Dermis microvascular lymphatic vessel endothelial cell (primary cell): ENCODE results near the gene ADISSP. TPM values are rescaled to one million over a fixed set of nuclear protein-coding genes. Genes with fewer than 3 reads are reported as not detected.

Experiments used
- DNase-seq, 2 donors: peaks; one replicate each; pipeline versions ENCODE4 v3.0.0 to v3.0.0-alpha.2; 2010; ENCODE audit warnings: low read depth in 2 of 2
- total RNA-seq: library from RNA; depleted of rRNA; stranded (reverse); fragments of >200 nt; gene quantifications from 2 replicates; pipeline ENCODE4 v1.2.1, GENCODE V29; 2014

ADISSP gene
- total RNA-seq, 1 donor from 2014 or later = 24.0 TPM

DNA sequence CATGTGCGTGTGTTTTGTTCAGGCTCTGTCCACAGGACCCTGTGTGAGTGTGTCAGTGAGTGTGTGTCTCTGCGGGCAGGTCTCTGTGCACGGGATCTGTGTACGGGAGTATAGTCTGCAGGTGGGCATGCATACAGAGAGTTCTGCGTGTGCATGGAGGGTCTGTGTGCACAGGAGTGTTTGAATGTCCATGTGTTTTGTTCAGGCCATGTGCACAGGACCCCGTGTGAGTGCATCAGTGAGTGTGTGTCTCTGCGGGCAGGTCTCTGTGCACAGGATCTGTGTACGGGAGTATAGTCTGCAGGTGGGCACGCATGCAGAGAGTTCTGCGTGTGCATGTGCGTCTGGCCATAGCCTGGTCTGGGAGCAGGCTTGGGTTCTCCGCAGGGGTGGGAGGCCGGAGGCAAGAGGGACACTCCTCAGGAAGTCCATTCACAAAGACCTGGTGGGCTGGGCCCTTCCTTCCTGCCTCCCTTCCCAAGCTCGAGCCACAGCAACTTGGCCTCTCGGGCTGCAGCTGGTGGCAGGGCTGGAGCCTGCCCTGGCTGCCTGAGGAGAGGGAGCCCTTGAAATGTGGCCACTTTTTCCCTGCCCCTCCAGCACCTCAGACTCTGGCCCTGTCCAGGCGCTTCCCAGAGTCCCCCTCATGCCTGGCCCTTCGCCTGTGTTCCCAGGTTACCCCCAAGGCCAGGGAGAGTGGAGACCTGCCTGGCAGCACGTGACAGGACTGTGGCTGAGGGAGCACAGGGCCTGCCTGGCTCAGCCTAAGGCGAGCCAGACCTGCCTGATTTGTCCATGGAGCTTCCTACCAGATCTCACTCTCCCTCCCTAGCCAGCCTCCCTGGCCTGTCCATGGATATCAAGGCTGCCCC, 28.3 kb downstream of the ADISSP start:
- peak; percentile 33 to 68 for DNase-seq

- DNase-seq = no peak
These were observed 29.2 kb downstream of the ADISSP start for GRCh38 chr20:3738111-3739053.

GRCh38 chr20:3735768-3736167, 31.8 kb downstream of the ADISSP start:
- DNase-seq = no peak

- DNase-seq = peak in 1 of 2 donors; percentile 13
These were observed 33.3 kb downstream of the ADISSP start for GRCh38 chr20:3734111-3734843.

- DNase-seq = no peak
These were observed 34.2 kb downstream of the ADISSP start for GRCh38 chr20:3733119-3733995.

- DNase-seq = peak in 1 of 2 donors; percentile 29
These were observed 35.0 kb downstream of the ADISSP start, which contains the start of gene HSPA12B for GRCh38 chr20:3732327-3733118. Gene HSPA12B (plus strand): TSS chr20:3732685. CDS start chr20:3738675, 5,990 bp downstream.

DNA sequence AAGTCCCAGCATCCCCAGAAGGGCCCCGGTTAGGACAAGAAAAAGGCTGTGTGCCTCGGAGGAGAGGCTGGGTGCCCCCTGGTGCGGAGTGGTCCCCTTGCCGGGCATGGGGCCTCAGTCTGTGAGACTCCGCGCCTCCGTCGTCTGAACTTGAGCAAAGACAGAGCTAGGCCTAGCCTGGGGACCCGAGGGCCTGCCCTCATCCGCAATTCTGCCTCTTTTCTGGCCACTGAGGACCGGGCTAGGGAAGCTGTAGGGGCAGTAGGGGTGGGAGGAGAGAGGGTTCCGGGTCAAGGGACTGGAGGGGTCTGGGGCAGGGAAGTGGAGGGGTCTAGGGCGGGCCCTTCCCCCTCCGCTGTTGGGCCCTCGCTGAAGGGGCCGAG, 35.6 kb downstream of the ADISSP start:
- no peak for DNase-seq

DNA sequence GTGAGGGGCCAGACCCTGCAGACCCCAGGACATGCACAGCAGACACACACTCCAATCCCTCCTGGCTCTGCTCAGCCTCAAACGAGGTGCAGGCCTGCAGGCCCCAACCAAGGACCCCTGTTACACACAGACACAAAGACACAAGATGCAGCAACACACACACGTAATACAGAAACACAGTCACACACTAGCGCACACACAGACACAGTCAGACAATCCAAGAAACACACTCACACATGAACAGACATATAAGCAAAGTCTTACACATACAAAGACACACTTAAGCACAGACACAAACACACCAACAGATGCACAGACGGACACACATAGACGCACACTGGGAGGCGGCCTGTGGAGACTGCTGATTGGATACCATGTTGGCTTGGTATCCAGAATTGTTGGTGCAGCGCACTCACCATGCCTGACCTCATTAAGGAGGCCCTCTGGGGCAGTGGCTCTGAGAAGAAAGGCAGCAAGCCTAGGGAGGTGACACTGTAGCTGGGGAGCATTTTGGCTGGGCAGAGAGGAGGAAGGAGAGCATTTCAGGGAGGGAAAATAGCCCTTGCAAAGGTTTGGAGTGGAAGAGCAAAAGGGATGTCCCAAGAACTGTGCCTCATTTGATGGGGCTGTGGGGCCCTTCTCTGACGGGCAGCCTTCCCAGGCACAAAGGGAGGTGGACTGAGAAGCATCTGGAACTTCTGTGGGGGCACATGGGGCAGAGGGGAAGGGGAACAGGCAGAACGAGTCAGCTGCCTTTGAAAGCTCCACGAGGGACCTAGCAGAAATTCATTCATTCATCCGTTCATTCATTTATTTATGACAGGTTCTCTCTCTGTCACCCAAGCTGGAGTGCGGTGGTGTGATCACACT, 36.5 kb downstream of the ADISSP start:
- no peak for DNase-seq

DNA sequence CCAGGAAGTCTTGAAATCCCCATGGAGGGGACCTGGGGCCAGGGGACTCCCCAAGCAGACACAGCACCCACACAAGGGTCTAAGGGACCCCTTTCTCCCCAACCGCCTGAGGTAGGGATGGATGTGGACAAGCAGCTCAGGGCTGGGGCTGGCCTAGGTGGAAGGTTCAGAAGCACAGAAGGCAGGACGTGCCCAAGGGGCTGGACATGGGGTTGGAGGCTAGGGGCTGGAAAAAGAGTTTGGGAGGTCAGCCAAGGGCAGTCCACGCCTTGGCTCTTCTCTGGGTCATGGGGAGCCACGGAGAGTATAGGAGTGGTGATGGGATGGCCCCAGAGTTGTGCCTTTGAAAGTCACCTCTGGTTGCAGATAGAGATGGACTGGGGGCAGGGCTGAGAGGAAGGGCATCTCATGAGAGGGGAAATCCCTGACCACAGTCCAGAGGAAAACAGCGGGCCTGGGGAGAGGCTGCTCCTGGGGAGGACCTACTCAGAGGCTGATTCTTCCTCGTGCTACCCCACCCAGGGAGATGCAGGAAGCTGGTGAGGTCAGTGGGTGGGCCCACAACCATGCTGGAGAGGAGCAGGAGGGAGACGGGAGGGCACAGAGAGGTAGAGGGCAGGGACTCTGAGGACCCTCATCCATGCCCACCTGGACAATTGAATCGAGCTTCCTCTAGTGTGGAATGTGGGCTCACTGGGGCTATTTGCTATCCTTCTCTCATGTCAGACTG, 37.6 kb downstream of the ADISSP start:
- DNase-seq = no peak

DNA sequence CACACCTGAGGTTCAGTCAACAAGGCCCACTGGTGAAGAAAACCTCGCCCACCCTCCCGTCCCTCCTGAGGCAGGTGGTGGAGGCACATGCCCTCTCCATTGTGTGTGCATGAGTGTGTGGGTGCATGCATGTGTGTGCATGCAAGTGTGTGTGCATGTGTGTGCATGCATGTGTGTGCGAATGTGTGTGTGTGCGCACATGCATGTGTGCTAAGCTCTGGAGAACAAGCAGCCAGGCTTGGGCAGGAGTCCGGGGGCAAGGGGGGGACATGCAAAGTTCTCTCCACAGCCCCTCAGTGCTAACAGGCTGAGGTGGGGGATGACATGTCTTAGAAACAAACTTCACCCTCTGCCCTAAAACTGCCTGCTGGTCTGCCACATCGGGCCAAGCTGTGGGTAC, 38.2 kb downstream of the ADISSP start:
- DNase-seq = no peak

DNA sequence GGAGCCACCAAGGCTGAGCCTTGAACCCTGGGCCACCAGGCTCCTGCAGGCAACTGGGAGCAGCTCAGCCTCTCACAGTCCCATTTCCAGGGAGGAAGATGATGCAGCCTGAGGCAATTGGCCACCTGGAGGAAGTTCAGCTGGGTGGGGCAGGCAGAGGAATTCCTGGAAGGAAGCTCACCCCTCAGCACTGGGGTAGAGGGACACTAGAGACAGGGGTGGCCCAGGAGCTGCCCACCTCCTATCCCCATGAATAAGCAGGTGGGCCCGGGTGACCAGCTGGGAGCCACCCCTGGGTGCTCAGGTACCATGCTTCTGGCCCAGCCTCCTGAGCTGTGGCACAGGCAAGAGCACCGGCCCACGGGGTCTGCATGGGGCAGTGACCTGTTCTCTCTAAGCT, 38.7 kb downstream of the ADISSP start:
- no peak for DNase-seq

DNA sequence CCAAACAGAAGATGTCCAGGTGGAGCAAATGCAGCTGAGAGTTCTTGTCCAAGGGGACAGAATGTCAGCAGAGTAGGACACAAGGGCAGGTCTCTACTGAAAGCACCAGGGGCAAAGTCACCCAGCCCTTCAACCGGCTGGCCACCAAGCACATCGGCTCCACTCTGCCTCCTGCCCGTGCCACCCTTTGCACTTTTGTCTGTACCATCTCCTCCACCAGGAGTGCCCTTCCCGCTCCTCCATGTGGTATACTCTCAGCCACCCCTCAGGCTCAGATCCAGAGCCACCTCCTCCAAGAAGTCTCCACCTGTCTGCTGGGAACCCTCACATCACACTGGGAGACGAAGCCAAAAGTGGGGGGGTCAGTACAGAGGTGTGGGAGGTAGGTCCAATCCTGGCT, 39.2 kb downstream of the ADISSP start:
- DNase-seq = no peak

DNA sequence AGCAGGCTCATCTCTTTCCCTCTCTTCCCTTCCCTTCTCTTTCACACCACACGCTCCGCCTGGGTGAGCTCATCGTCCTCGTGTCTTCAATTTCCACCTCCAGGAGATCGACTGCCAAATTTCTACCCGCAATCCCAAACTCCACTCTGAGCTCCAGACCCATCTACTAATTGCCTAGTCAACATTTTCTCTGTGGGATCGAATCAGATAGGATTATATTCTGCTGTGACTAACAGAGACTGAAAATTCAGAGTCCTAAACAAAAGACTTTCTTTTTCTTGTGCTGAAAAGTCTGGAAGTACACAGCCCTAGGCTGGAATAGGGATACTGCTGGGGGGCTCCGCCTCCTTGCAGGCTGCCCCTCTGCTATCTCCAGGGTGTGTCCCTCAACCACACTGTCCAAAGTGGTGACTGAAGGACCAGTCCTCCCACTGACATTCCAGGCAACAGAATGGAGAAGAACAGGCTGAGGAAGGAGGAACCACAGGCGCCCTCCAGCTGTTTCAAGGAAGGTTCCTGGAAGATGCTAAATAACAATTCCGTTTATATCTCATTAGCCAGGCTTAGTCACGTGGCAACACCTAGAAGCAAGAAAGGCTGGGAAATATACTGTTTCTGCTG, 40.0 kb downstream of the ADISSP start:
- no peak for DNase-seq

DNA sequence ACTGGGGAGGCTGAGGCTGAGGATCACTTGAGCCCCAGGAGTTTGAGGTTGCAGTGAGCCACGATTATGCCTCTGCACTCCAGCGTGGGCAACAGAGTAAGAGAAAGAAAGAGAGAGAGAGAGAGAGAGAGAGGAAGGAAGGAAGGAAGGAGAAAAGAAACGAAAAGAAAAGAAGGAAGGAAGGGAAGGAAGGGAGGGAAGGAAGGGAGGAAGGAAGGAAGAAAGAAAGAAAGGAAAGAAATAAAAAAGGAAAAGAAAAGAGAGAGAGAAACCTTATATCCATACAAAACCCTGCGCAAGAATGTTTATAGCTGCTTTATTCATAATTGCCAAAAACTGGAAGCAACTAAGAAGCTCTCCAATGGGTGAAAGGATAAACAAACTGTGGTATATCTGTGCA, 43.2 kb downstream of the ADISSP start:
- no peak for DNase-seq

- DNase-seq = no peak
These were observed 44.3 kb downstream of the ADISSP start for GRCh38 chr20:3723284-3723683.

- DNase-seq = no peak
These were observed 45.6 kb downstream of the ADISSP start for GRCh38 chr20:3721912-3722311.

- no peak for DNase-seq
These were observed 46.9 kb downstream of the ADISSP start for GRCh38 chr20:3720626-3721025.

DNA sequence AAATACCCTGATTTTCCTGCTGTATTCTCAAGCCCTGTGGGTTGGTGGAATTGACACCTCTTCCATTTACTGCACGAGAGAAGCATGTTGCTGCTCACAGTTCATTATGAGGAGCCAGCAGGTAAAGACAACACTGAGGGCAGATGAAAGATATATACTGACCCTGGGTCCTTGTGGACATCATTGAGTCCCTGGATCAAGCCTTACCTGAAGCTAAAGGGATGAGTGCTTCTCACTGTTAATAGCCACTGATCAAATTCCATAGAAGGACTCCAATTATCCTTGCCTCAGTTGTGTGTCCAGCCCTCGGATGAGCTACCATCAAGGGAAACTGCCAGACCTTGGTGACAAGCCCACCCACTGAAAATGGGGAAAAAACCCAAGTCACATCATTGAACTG, 47.5 kb downstream of the ADISSP start:
- no peak for DNase-seq
